ENCODE data around the gene RASGRF1.

The RASGRF1 gene

GRCh38 chr15:79051941-79052731 is 38.4 kb downstream of the RASGRF1 start:
- TF ChIP-seq, protein P1, sequence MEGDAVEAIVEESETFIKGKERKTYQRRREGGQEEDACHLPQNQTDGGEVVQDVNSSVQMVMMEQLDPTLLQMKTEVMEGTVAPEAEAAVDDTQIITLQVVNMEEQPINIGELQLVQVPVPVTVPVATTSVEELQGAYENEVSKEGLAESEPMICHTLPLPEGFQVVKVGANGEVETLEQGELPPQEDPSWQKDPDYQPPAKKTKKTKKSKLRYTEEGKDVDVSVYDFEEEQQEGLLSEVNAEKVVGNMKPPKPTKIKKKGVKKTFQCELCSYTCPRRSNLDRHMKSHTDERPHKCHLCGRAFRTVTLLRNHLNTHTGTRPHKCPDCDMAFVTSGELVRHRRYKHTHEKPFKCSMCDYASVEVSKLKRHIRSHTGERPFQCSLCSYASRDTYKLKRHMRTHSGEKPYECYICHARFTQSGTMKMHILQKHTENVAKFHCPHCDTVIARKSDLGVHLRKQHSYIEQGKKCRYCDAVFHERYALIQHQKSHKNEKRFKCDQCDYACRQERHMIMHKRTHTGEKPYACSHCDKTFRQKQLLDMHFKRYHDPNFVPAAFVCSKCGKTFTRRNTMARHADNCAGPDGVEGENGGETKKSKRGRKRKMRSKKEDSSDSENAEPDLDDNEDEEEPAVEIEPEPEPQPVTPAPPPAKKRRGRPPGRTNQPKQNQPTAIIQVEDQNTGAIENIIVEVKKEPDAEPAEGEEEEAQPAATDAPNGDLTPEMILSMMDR (IDR thresholded peaks at IDR 0.05; ENCODE audit: low read depth, low read length, missing control alignments): no peak
- H3K4me3 ChIP-seq (ENCODE audit: low read depth, low read length): no peak overlapping the region
- no peak for DNase-seq (ENCODE audit: low read depth)

- TF ChIP-seq, protein P1 (IDR thresholded peaks at IDR 0.05; ENCODE audit: low read depth, low read length, missing control alignments): no peak
- no peak for DNase-seq (ENCODE audit: low read depth)
- H3K4me3 ChIP-seq (ENCODE audit: low read depth, low read length): no peak overlapping the region
Measured at GRCh38 chr15:79051029-79051428, 39.6 kb downstream of the RASGRF1 start.

DNA sequence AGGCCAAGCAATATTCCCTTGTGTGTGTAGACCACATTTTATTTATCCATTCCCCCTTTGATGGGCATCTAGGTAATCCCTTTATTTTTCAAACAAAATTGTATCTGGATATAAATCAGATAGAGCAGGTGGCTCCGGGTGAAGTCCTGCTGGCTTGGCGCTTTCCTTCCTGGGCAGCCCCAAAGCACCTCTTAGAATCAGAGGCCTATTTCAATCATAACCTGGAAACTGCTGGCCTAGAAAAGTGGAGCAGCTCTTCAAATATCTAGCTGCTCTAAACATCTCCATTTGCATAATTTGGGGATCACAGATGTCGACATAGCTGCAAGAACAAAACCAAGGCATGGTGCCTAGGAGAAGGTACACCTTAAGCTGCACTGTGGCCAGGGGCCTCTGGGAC is 40.2 kb downstream of the RASGRF1 start:
- no peak for DNase-seq (ENCODE audit: low read depth)
- H3K4me3 ChIP-seq (ENCODE audit: low read depth, low read length): no peak overlapping the region
- TF ChIP-seq, protein P1 (IDR thresholded peaks at IDR 0.05; ENCODE audit: low read depth, low read length, missing control alignments): no peak

GRCh38 chr15:79049416-79049815 is 41.2 kb downstream of the RASGRF1 start:
- TF ChIP-seq, protein P1 (IDR thresholded peaks at IDR 0.05; ENCODE audit: low read depth, low read length, missing control alignments): no peak
- no peak overlapping the region for H3K4me3 ChIP-seq (ENCODE audit: low read depth, low read length)
- DNase-seq (ENCODE audit: low read depth): no peak

DNA sequence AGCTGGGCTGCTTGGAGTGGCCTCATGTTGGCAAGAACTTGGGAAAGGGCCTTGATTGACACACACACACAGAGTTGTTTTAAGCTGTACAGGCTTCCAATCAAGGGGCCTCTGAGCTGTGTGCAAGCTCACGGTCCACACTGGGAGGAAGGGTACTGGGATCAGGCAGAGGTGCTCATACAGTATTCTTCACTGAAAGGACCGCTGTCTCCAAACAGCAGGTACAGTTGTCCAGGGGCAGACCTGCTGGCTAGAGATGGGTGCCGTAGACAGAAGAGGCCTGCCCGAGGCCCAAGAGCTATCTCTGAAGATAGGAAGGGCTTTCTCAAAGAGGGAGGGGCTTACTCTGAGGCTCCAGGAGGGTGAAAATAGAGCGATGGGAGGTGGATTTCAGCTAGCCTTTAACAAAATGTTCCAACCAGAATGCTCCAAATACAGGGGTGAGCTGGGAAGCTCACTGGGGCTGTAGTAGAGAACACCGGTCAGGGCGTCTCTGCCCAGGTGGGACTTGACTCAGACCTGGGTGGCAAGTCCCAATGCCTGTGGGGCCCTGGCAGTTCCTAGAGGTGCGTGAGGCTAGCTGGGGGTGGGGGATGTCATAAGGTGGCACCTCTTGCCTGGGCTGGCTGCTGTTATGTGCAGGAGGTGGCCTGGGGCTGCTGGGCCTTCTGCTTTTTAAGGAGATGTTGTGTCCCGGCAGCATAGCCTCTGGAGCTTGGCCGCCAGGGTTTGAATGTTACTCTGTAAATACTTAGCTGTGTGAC is 42.7 kb downstream of the RASGRF1 start:
- no peak for DNase-seq (ENCODE audit: low read depth)
- no peak overlapping the region for H3K4me3 ChIP-seq (ENCODE audit: low read depth, low read length)
- TF ChIP-seq, protein P1 (IDR thresholded peaks at IDR 0.05; ENCODE audit: low read depth, low read length, missing control alignments): no peak

GRCh38 chr15:79046691-79047404 is 43.7 kb downstream of the RASGRF1 start:
- TF ChIP-seq, protein P1 (IDR thresholded peaks at IDR 0.05; ENCODE audit: low read depth, low read length, missing control alignments): no peak
- no peak for DNase-seq (ENCODE audit: low read depth)
- H3K4me3 ChIP-seq (ENCODE audit: low read depth, low read length): no peak overlapping the region

Data from GM12864 (cell line).